HepG2 (cell line): ENCODE results near the gene PRAMEF12. TPM values are rescaled to one million over a fixed set of nuclear protein-coding genes. Genes with fewer than 3 reads are reported as not detected.

Experiments used
- ATAC-seq: fragments of 200-7000 bp; cut with Tn5 transposase; 3 replicates; pipeline ENCODE4 v1.9.1; 2020; ENCODE audit warnings: mild to moderate bottlenecking, moderate library complexity
- BruUV-seq: library from RNA; stranded (reverse); fragments of 400-500 nt; replicated peaks from 2 replicates; lab custom pipeline; 2021; lab: Mats Ljungman, UMichigan
- CTCF ChIA-PET: fragments of 300-600 bp; formaldehyde crosslinking; extraction: SDS; loops from one replicate; lab custom pipeline; 2021; ENCODE audit warnings: low total read pairs, inconsistent platforms, low intra/inter-chr PET ratio; lab: Yijun Ruan, JAX
- POLR2A ChIA-PET: fragments of 350-600 bp; sonication (Branson Sonifier 250); formaldehyde crosslinking; loops from one replicate; lab custom pipeline; 2020; ENCODE audit warnings: antibody characterized with exemption, inconsistent platforms; lab: Yijun Ruan, JAX
- DNase-seq: peaks from one replicate; pipeline ENCODE4 v3.0.0-alpha.2; 2015; ENCODE audit warnings: low spot score
- FAIRE-seq: peaks from 3 replicates; lab custom pipeline; 2011; peaks lifted over from hg19 to GRCh38; lab: Jason Lieb, UNC
- H2AFZ ChIP-seq: one replicate; pipeline ENCODE4 v1.6.1; 2011; ENCODE audit warnings: low read length, inconsistent platforms
- H3K27ac ChIP-seq: fragments of 300-600 bp; 3 replicates; pipeline ENCODE4 v1.8.0; 2011; ENCODE audit warnings: mixed run types, mild to moderate bottlenecking, mixed read lengths, low read length, inconsistent platforms; ENCODE audit not compliant: insufficient read depth; ENCODE audit errors: extremely low read length
- H3K27me3 ChIP-seq, 2 experiments: fragments of 200-600 bp in 1 of 2; 2 replicates in 1 of 2; 3 replicates in 1 of 2; pipeline versions ENCODE4 v1.6.0 to v1.8.0; 2011; ENCODE audit warnings: low read length in 2 of 2, mild to moderate bottlenecking in 2 of 2, moderate library complexity in 2 of 2, inconsistent platforms in 1 of 2; ENCODE audit not compliant: insufficient read depth in 2 of 2, control insufficient read depth in 1 of 2
- H3K36me3 ChIP-seq, 2 experiments: fragments of 200-600 bp in 1 of 2; replicated peaks in 1 of 2; 2 replicates in 1 of 2; 3 replicates in 1 of 2; pipeline versions ENCODE4 v1.5.1 to v1.8.0; 2011; ENCODE audit warnings: low read length in 2 of 2, inconsistent platforms in 1 of 2; ENCODE audit not compliant: insufficient read depth in 2 of 2, control insufficient read depth in 1 of 2
- H3K4me1 ChIP-seq: 2 replicates; pipeline ENCODE4 v1.5.1; 2012; ENCODE audit warnings: low read length, inconsistent platforms; ENCODE audit not compliant: insufficient read depth
- H3K4me2 ChIP-seq: 2 replicates; pipeline ENCODE4 v1.6.0; 2011; ENCODE audit warnings: low read depth, low read length, inconsistent platforms
- H3K4me3 ChIP-seq, 3 experiments: fragments of 200-600 bp in 1 of 3; sonication (generic), shearing (Covaris generic) in 1 of 3; replicated peaks in 1 of 3; 2 replicates each; pipeline ENCODE4 v1.5.1; 2011 to 2016; ENCODE audit warnings: low read length in 3 of 3, inconsistent platforms in 2 of 3, low read depth in 2 of 3, mild to moderate bottlenecking in 2 of 3, control low read depth in 1 of 3, mixed read lengths in 1 of 3; ENCODE audit not compliant: insufficient read depth in 1 of 3
- H3K79me2 ChIP-seq: one replicate; pipeline ENCODE4 v1.6.1; 2011; ENCODE audit warnings: low read length, inconsistent platforms; ENCODE audit not compliant: insufficient read depth
- H3K9ac ChIP-seq: 2 replicates; pipeline ENCODE4 v1.6.0; 2011; ENCODE audit warnings: mild to moderate bottlenecking, low read depth, low read length, inconsistent platforms; ENCODE audit not compliant: insufficient read depth
- H3K9me3 ChIP-seq: 2 replicates; pipeline ENCODE4 v1.5.1; 2012; ENCODE audit warnings: mild to moderate bottlenecking, low read length
- H4K20me1 ChIP-seq: 2 replicates; pipeline ENCODE4 v1.6.0; 2011; ENCODE audit warnings: inconsistent platforms, mild to moderate bottlenecking, low read length, moderate library complexity; ENCODE audit not compliant: insufficient read depth
- BRD4 ChIP-seq: sonication (generic); formaldehyde crosslinking; IDR thresholded peaks from 2 replicates; pipeline ENCODE4 v1.4.0; 2020; ENCODE audit warnings: missing genetic modification reagents
- FOXO1 ChIP-seq: sonication (generic); formaldehyde crosslinking; IDR thresholded peaks from 2 replicates; pipeline ENCODE4 v1.4.0; 2020; ENCODE audit warnings: missing genetic modification reagents
- GTF2F1 ChIP-seq: fragments of 150-350 bp; IDR thresholded peaks from 2 replicates; pipeline ENCODE4 v1.6.1; 2014; ENCODE audit warnings: low read length
- KAT8 ChIP-seq: IDR thresholded peaks from 2 replicates; pipeline ENCODE4 v1.6.1; 2016; ENCODE audit warnings: missing genetic modification reagents, missing compliant biosample characterization
- NR2C2 ChIP-seq: sonication (generic); formaldehyde crosslinking; IDR thresholded peaks from 2 replicates; pipeline ENCODE4 v1.4.0; 2020; ENCODE audit warnings: missing genetic modification reagents, mild to moderate bottlenecking, moderate library complexity, borderline replicate concordance
- NR2F6 ChIP-seq, 2 experiments: IDR thresholded peaks; 2 replicates each; pipeline ENCODE4 v1.6.1; 2016; ENCODE audit warnings: antibody characterized with exemption in 1 of 2, mild to moderate bottlenecking in 1 of 2
- TAF15 ChIP-seq: fragments of 200-400 bp; formaldehyde crosslinking; IDR thresholded peaks from one replicate; pipeline ENCODE4 v1.6.1; 2018; ENCODE audit warnings: mild to moderate bottlenecking, low read depth, low read length; ENCODE audit not compliant: poor library complexity, severe bottlenecking
- ZMYM4 ChIP-seq: sonication (generic); formaldehyde crosslinking; IDR thresholded peaks from 2 replicates; pipeline ENCODE4 v1.8.1; 2023; ENCODE audit warnings: mild to moderate bottlenecking, missing genetic modification reagents
- ZNF672 ChIP-seq: sonication (generic); formaldehyde crosslinking; IDR thresholded peaks from 2 replicates; pipeline ENCODE4 v1.8.1; 2022; ENCODE audit warnings: missing genetic modification reagents
- ZNF678 ChIP-seq: sonication (generic); formaldehyde crosslinking; IDR thresholded peaks from 2 replicates; pipeline ENCODE4 v1.4.0; 2020; ENCODE audit warnings: mild to moderate bottlenecking, missing genetic modification reagents
- ZSCAN20 ChIP-seq: sonication (generic); formaldehyde crosslinking; IDR thresholded peaks from 2 replicates; pipeline ENCODE4 v1.4.0; 2020; ENCODE audit warnings: missing genetic modification reagents, mild to moderate bottlenecking, borderline replicate concordance
- WGBS: methylation state at CpG from one replicate; pipeline ENCODE4 v1.1.6; 2017; ENCODE audit warnings: low lambda C conversion rate; 5-methylcytosine and 5-hydroxymethylcytosine counted together
- in situ Hi-C: cut with HindIII; loops from 2 replicates; pipeline ENCODE4 v1.10.0; 2017; ENCODE audit warnings: low pct_unique_long_range_greater_than_20kb; ENCODE audit not compliant: extremely low pct_ligation_motif_present
- intact Hi-C: fragments of 100-400 bp; cut with micrococcal nuclease; formaldehyde crosslinking; loops from one replicate; pipeline ENCODE4 v1.10.0; 2022; ENCODE audit not compliant: unreplicated experiment
- polyA plus RNA-seq, 8 experiments: library from polyadenylated mRNA; depleted of rRNA in 3 of 8; stranded (reverse) in 7 of 8; unstranded in 1 of 8; fragments of >200 nt; fragmentation: Illumina TruSeq in 4 of 8; extraction: Trizol in 4 of 8; gene quantifications; 2 replicates each; pipeline versions ENCODE4 v1.2.1 to v1.2.3, GENCODE V29; 2011 to 2016; ENCODE audit warnings: low read depth in 4 of 8, missing spikeins in 1 of 8, mixed read lengths in 1 of 8; ENCODE audit not compliant: insufficient read depth in 1 of 8
- total RNA-seq, 5 experiments: library from RNA; depleted of rRNA; stranded (reverse); fragments of >200 nt; fragmentation: Illumina TruSeq; extraction: Trizol; gene quantifications; 2 replicates each; pipeline ENCODE4 v1.2.3, GENCODE V29; 2016; ENCODE audit warnings: low read depth in 1 of 5
- TF ChIP-seq, protein P1 (sequence below): sonication (generic); formaldehyde crosslinking; IDR thresholded peaks from 2 replicates; pipeline ENCODE4 v1.8.0; 2022; ENCODE audit warnings: missing genetic modification reagents, mild to moderate bottlenecking, inconsistent platforms, borderline replicate concordance
- TF ChIP-seq, protein P2 (sequence below): IDR thresholded peaks from 2 replicates; pipeline ENCODE4 v1.6.1; 2016; ENCODE audit warnings: missing biosample characterization, missing genetic modification reagents, low read depth
- TF ChIP-seq, protein P3 (sequence below): sonication (generic); formaldehyde crosslinking; IDR thresholded peaks from 2 replicates; pipeline ENCODE4 v1.5.0; 2020; ENCODE audit warnings: mild to moderate bottlenecking, missing genetic modification reagents

Gene PRAMEF12
- total and polyA plus RNA-seq, 2 of the 13 experiments (the other 11 are each of a cell fraction or from before 2014, with no cell fraction given), result not detected

DNA sequence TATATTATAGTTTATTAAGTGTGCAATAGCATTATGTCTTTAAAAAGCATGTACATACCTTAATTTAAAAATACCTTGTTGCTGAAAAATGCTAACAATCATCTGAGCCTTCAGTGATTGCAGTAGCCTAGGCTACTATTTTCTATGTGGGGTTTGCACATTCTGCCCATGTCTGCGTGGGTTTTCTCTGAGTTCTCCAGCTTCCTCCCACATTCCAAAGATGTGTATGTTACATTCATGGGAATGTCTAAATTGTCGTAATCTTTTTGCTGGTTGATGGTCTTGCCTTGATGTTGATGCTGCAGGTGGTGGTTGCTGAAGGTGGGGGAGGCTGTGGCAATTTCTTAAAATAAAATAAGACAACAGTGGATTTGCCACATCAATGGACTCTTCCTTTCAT, 45.1 kb upstream of the PRAMEF12 start:
- intact Hi-C loops, result no loop called here
- in situ Hi-C loops, result no loop called here
- Histone ChIP-seq H3K9me3 (no peaks in the 10 kb centered on the region), H4K20me1 (no peaks in the 10 kb centered on the region), H3K36me3 (no peaks in the 10 kb centered on the region), H3K4me2 (no peak overlapping the region), H3K4me3 (no peak overlapping the region), H3K9ac (no peak overlapping the region), H2AFZ (no peak overlapping the region), H3K27ac (no peak overlapping the region), H3K27me3 (peaks cover 0 to 11% of the 10 kb centered on the region in 2 experiments; a peak in 1 of 5 replicates), H3K79me2 (no peaks in the 10 kb centered on the region), H3K4me1 (no peaks in the 10 kb centered on the region)
- no TSS peak for BruUV-seq
- 0% methylated on average over 2 of the region's 2 CpGs for WGBS
- ATAC-seq, result no peak
- TF ChIP-seq ZNF672 (CRISPR knock-in tag), result no peak
- TF ChIP-seq NR2C2 (CRISPR knock-in tag), result no peak
- no peak for TF ChIP-seq BRD4 (CRISPR knock-in tag)
- no peak for DNase-seq
- ChIA-PET CTCF (no interaction called here), POLR2A (no interaction called here)
- no peak for FAIRE-seq

DNA sequence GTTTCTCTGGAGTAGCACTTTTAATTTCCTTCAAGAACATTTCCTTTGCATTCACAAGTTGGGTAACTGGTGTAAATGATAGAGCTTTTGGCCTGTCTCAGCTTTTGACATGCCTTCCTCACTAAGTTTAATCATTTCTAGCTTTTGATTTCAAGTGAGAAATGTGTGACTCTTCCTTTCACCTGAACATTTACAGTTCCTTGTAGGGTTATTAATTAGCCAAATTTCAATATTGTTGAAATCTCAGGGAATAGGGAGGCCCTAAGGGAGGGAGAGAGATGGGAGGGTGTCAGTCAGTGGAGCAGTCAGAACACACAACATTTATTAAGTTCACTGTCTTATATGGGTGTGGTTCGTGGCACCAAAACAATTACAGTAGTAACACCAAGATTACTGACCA, 43.4 kb upstream of the PRAMEF12 start:
- no peaks in the 10 kb centered on the region for H3K4me1 ChIP-seq
- no peaks in the 10 kb centered on the region for H3K36me3 ChIP-seq
- 0 out of 5 replicates have a peak, but pooled peaks cover 0 to 5% of the 10 kb centered on the region in 2 experiments for H3K27me3 ChIP-seq
- ATAC-seq, result no peak
- BruUV-seq, result no TSS peak
- no peak for FAIRE-seq
- no peak overlapping the region for H3K9ac ChIP-seq
- DNase-seq, result no peak
- ChIA-PET POLR2A (no interaction called here), CTCF (no interaction called here)
- no peak overlapping the region for H3K4me2 ChIP-seq
- 0% methylated on average over 1 of the region's 1 CpG for WGBS
- no peaks in the 10 kb centered on the region for H3K9me3 ChIP-seq
- H3K4me3 ChIP-seq, result no peak overlapping the region
- in situ Hi-C loops, result no loop called here
- no peak overlapping the region for H3K27ac ChIP-seq
- no peaks in the 10 kb centered on the region for H4K20me1 ChIP-seq
- intact Hi-C loops, result no loop called here
- no peaks in the 10 kb centered on the region for H3K79me2 ChIP-seq
- H2AFZ ChIP-seq, result no peak overlapping the region
- TF ChIP-seq ZMYM4, result no peak
- TF ChIP-seq, protein P1, sequence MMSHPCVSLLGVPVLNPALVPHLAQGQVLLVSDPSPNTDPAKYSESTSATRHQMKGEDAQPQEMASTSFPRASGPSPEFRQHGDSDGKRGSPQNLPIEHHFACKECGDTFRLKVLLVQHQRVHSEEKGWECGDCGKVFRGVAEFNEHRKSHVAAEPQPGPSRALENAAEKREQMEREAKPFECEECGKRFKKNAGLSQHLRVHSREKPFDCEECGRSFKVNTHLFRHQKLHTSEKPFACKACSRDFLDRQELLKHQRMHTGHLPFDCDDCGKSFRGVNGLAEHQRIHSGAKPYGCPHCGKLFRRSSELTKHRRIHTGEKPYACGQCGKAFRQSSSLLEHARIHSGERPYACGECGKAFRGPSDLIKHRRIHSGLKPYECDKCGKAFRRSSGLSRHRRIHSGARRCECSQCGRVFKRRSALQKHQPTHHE, result no peak
- no peak for TF ChIP-seq ZSCAN20 (CRISPR knock-in tag)
- no peak for TF ChIP-seq GTF2F1
- TF ChIP-seq, protein P2, sequence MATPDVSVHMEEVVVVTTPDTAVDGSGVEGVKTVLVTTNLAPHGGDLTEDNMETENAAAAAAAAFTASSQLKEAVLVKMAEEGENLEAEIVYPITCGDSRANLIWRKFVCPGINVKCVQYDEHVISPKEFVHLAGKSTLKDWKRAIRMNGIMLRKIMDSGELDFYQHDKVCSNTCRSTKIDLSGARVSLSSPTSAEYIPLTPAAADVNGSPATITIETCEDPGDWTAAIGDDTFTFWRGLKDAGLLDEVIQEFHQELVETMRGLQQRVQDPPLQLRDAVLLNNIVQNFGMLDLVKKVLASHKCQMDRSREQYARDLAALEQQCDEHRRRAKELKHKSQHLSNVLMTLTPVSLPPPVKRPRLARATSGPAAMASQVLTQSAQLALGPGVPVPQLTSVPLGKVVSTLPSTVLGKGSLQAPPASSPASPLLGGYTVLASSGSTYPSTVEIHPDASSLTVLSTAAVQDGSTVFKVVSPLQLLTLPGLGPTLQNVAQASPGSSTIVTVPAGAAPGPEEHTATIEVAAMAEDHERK (CRISPR knock-in tag), result no peak
- TF ChIP-seq, protein P3, sequence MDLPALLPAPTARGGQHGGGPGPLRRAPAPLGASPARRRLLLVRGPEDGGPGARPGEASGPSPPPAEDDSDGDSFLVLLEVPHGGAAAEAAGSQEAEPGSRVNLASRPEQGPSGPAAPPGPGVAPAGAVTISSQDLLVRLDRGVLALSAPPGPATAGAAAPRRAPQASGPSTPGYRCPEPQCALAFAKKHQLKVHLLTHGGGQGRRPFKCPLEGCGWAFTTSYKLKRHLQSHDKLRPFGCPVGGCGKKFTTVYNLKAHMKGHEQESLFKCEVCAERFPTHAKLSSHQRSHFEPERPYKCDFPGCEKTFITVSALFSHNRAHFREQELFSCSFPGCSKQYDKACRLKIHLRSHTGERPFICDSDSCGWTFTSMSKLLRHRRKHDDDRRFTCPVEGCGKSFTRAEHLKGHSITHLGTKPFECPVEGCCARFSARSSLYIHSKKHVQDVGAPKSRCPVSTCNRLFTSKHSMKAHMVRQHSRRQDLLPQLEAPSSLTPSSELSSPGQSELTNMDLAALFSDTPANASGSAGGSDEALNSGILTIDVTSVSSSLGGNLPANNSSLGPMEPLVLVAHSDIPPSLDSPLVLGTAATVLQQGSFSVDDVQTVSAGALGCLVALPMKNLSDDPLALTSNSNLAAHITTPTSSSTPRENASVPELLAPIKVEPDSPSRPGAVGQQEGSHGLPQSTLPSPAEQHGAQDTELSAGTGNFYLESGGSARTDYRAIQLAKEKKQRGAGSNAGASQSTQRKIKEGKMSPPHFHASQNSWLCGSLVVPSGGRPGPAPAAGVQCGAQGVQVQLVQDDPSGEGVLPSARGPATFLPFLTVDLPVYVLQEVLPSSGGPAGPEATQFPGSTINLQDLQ, result no peak
- TF ChIP-seq KAT8, result no peak
- no peak for TF ChIP-seq NR2F6 (IDR thresholded peaks at IDR 0.05)
- no peak for TF ChIP-seq NR2F6 (CRISPR knock-in tag; IDR thresholded peaks at IDR 0.05)
- no peak for TF ChIP-seq FOXO1 (CRISPR knock-in tag)
- no peak for TF ChIP-seq ZNF678 (CRISPR knock-in tag)
- TF ChIP-seq BRD4 (CRISPR knock-in tag), result no peak
- no peak for TF ChIP-seq TAF15
